ENCODE data around the gene COL25A1.

GRCh38 chr4:109004418-109004817 lies 298.0 kb downstream of the COL25A1 start:
- TF ChIP-seq CTCF (IDR thresholded peaks at IDR 0.05) (no peak), POLR2A (IDR thresholded peaks at IDR 0.05) (no peak)
